Measurements from ENCODE around the gene NR1I3.

DNA sequence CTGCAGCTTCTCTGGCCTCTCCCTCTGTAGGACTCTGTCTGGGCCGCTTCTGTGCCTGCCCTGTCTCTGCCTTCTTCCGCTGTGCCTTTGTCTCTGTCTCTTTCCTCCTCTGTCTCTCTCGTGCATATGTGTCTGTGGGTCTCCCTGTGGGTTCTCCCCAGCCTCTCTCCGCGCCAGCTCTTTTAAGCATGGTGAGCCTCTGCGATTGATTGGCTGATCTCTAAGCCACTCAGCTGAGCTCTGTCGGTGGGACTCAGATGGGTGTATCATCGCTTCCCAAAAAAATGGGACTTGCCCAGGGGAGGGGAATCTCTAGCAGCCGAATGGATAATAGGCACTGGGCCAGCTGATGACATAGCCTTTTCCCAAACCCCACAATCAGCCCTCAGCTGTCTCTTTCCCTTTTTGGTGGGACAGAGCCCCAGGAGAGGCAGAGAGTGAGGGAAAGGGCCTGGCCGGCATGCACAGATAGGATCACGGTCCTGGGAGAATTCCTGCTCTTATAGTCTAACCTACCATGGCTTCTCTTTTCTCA is 39.0 kb downstream of the NR1I3 start, which contains the start of gene ADAMTS4:
- TF ChIP-seq, protein P1, sequence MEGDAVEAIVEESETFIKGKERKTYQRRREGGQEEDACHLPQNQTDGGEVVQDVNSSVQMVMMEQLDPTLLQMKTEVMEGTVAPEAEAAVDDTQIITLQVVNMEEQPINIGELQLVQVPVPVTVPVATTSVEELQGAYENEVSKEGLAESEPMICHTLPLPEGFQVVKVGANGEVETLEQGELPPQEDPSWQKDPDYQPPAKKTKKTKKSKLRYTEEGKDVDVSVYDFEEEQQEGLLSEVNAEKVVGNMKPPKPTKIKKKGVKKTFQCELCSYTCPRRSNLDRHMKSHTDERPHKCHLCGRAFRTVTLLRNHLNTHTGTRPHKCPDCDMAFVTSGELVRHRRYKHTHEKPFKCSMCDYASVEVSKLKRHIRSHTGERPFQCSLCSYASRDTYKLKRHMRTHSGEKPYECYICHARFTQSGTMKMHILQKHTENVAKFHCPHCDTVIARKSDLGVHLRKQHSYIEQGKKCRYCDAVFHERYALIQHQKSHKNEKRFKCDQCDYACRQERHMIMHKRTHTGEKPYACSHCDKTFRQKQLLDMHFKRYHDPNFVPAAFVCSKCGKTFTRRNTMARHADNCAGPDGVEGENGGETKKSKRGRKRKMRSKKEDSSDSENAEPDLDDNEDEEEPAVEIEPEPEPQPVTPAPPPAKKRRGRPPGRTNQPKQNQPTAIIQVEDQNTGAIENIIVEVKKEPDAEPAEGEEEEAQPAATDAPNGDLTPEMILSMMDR (IDR thresholded peaks at IDR 0.05 in 4 of 5, conservative IDR thresholded peaks at IDR 0.05 in 1 of 5), result no peak
- TF ChIP-seq POLR2A (IDR thresholded peaks at IDR 0.05), result peak; percentile 57 to 70

Data from gastrocnemius medialis (tissue), 4 donors.